Heart left ventricle (tissue), 13 donors: ENCODE measurements around the gene TNK2.

ENCODE experiments used
- CTCF ChIP-seq, 12 donors: fragments of 200-600 bp; sonication (generic) in 4 of 12; IDR thresholded peaks; one replicate each; pipeline versions ENCODE4 v1.5.0 to v1.8.0; 2018 to 2022; ENCODE audit warnings: antibody characterized with exemption in 12 of 12, mild to moderate bottlenecking in 5 of 12
- POLR2A ChIP-seq, 2 donors: fragments of 450-650 bp; IDR thresholded peaks; one replicate each; pipeline ENCODE4 v1.6.1; 2017; ENCODE audit warnings: antibody characterized with exemption in 2 of 2, mild to moderate bottlenecking in 2 of 2, moderate library complexity in 2 of 2
- donor health status: ischemic (EF 13 %, LVEDD 7.1; RV severe dilation, severe dysfunction).
- donor health status: DM: no; HTN: yes; CAD: no.
- donor health status: DM: no; HTN: no; CAD: no.
- donor health status: ischemic (EF 25% LVEDD 6.9; RV normal size, moderate dysfunction).
- donor health status: ischemic (EF 25% LVEDD 5.7; RV mildly dilated, moderate dysfunction).
- donor health status: ischemic (EF 35%, LVEDD 5.7; RV mildly dilated, moderate dysfunction).
- donor health status: nonischemic (EF 11% LVEDD 7.7; RV severe dilation, severe dysfunction).
- donor health status: DM: yes; HTN: yes; CAD: no.
- donor health status: PGD.
- donor health status: ischemic (EF 29% LVEDD 5.4; RV normal size, mild dysfunction).
- donor health status: nonischemic (EF 23%, LVEDD 6.1; RV moderate dilation, normal function).

- TF ChIP-seq POLR2A (IDR thresholded peaks at IDR 0.05) (no peak), CTCF (IDR thresholded peaks at IDR 0.05) (no peak)
Measured at GRCh38 chr3:195889870-195890295, 18.5 kb downstream of the TNK2 start.
